Loucy (cell line): ENCODE measurements around the gene PPP1R15B.

Experiments
- H2AFZ ChIP-seq: fragments of 200-600 bp; sonication (generic); 2 replicates; pipeline ENCODE4 v1.6.0; 2016; ENCODE audit warnings: antibody characterized with exemption, mild to moderate bottlenecking, low read length, moderate library complexity
- H3F3A ChIP-seq: fragments of 200-600 bp; 2 replicates; pipeline ENCODE4 v1.6.0; 2016; ENCODE audit warnings: antibody characterized with exemption, low read depth, mild to moderate bottlenecking
- H3K27me3 ChIP-seq: fragments of 200-600 bp; sonication (generic); 2 replicates; pipeline ENCODE4 v1.6.1; 2014; ENCODE audit warnings: low read length, mild to moderate bottlenecking; ENCODE audit not compliant: insufficient read depth, poor library complexity, severe bottlenecking
- H3K36me3 ChIP-seq: fragments of 200-600 bp; sonication (generic); 2 replicates; pipeline ENCODE4 v1.6.1; 2016; ENCODE audit warnings: low read length; ENCODE audit not compliant: insufficient read depth
- H3K4me1 ChIP-seq: fragments of 200-600 bp; sonication (generic); 2 replicates; pipeline ENCODE4 v1.5.1; 2014; ENCODE audit warnings: low read length, mild to moderate bottlenecking; ENCODE audit not compliant: insufficient read depth, poor library complexity, severe bottlenecking
- H3K4me2 ChIP-seq: fragments of 200-600 bp; sonication (generic); 2 replicates; pipeline ENCODE4 v1.6.0; 2014; ENCODE audit warnings: antibody characterized with exemption, low read length, low read depth, mild to moderate bottlenecking; ENCODE audit not compliant: poor library complexity, severe bottlenecking
- H3K4me3 ChIP-seq: fragments of 200-600 bp; sonication (generic); 2 replicates; pipeline ENCODE4 v1.5.1; 2014; ENCODE audit warnings: low read length, mild to moderate bottlenecking, mixed read lengths; ENCODE audit not compliant: poor library complexity, severe bottlenecking
- H3K79me2 ChIP-seq: fragments of 200-600 bp; sonication (generic); 2 replicates; pipeline ENCODE4 v1.6.1; 2014; ENCODE audit warnings: low read length; ENCODE audit not compliant: insufficient read depth
- H3K9ac ChIP-seq: fragments of 200-600 bp; sonication (generic); 2 replicates; pipeline ENCODE4 v1.6.0; 2014; ENCODE audit warnings: mild to moderate bottlenecking, low read depth, low read length, moderate library complexity; ENCODE audit not compliant: poor library complexity, severe bottlenecking
- H3K9me2 ChIP-seq: fragments of 200-600 bp; sonication (generic); replicated peaks from 2 replicates; pipeline ENCODE4 v1.6.1; 2016; ENCODE audit warnings: low read depth, low read length, mixed read lengths
- H3K9me3 ChIP-seq: fragments of 200-600 bp; sonication (generic); 2 replicates; pipeline ENCODE4 v1.6.1; 2014; ENCODE audit warnings: mild to moderate bottlenecking, antibody characterized with exemption, low read length, low read depth; ENCODE audit not compliant: insufficient read depth
- H4K20me1 ChIP-seq: fragments of 200-600 bp; sonication (generic); 2 replicates; pipeline ENCODE4 v1.6.0; 2014; ENCODE audit warnings: antibody characterized with exemption, low read length, mild to moderate bottlenecking; ENCODE audit not compliant: insufficient read depth, poor library complexity, severe bottlenecking
- CTCF ChIP-seq: fragments of 200-600 bp; sonication (generic); conservative IDR thresholded peaks from 2 replicates; pipeline ENCODE4 v1.5.1; 2014; ENCODE audit warnings: mild to moderate bottlenecking, antibody characterized with exemption, low read length
- EZH2phosphoT487 ChIP-seq: fragments of 200-600 bp; IDR thresholded peaks from 2 replicates; pipeline ENCODE4 v1.6.1; 2018; ENCODE audit warnings: antibody characterized with exemption, mild to moderate bottlenecking, moderate library complexity, borderline replicate concordance

Gene PPP1R15B

GRCh38 chr1:204420039-204421004, 8.7 kb upstream of the PPP1R15B start:
- Histone ChIP-seq H3K36me3 (peaks cover 21% of the 10 kb centered on the region; the same call in 1 of the 2 replicates), H3K4me2 (no peak overlapping the region), H2AFZ (no peak overlapping the region)

GRCh38 chr1:204419064-204419403, 7.4 kb upstream of the PPP1R15B start:
- Histone ChIP-seq H3K4me1 (peaks cover 25% of the 10 kb centered on the region), H3K27me3 (no peaks in the 10 kb centered on the region), H3K36me3 (peaks cover 11% of the 10 kb centered on the region; the same call in 1 of the 2 replicates), H3K4me3 (no peak overlapping the region), H2AFZ (no peak overlapping the region), H3K9ac (no peak overlapping the region), H3K79me2 (no peaks in the 10 kb centered on the region), H3F3A (no peaks in the 10 kb centered on the region), H3K9me3 (no peaks in the 10 kb centered on the region), H3K4me2 (peak overlapping the region; percentile 45), H4K20me1 (no peaks in the 10 kb centered on the region), H3K9me2 (no peaks in the 10 kb centered on the region)
- TF ChIP-seq CTCF (no peak), EZH2phosphoT487 (no peak)

More at GRCh38 chr1:204420039-204421004, 8.7 kb upstream of the PPP1R15B start:
- no peaks in the 10 kb centered on the region for H3K79me2 ChIP-seq
- H3K4me1 ChIP-seq: peaks cover 25% of the 10 kb centered on the region
- H3K9me3 ChIP-seq: no peaks in the 10 kb centered on the region
- no peaks in the 10 kb centered on the region for H3F3A ChIP-seq
- no peaks in the 10 kb centered on the region for H4K20me1 ChIP-seq
- no peaks in the 10 kb centered on the region for H3K27me3 ChIP-seq
- H3K9ac ChIP-seq: no peak overlapping the region
- no peaks in the 10 kb centered on the region for H3K9me2 ChIP-seq
- no peak overlapping the region for H3K4me3 ChIP-seq
- TF ChIP-seq CTCF: no peak
- no peak for TF ChIP-seq EZH2phosphoT487

GRCh38 chr1:204418174-204419063, 6.8 kb upstream of the PPP1R15B start:
- H3K9me2 ChIP-seq: no peaks in the 10 kb centered on the region
- H3K79me2 ChIP-seq: no peaks in the 10 kb centered on the region
- no peaks in the 10 kb centered on the region for H3K9me3 ChIP-seq
- H3K27me3 ChIP-seq: no peaks in the 10 kb centered on the region
- no peaks in the 10 kb centered on the region for H3F3A ChIP-seq
- peaks cover 25% of the 10 kb centered on the region for H3K4me1 ChIP-seq
- H4K20me1 ChIP-seq: no peaks in the 10 kb centered on the region
- no peak overlapping the region for H2AFZ ChIP-seq
- peak overlapping the region; percentile 19 for H3K9ac ChIP-seq
- peak overlapping the region; percentile 45 for H3K4me2 ChIP-seq
- peaks cover 11% of the 10 kb centered on the region; the same call in 1 of the 2 replicates for H3K36me3 ChIP-seq
- H3K4me3 ChIP-seq: peak overlapping the region; percentile 6
- TF ChIP-seq EZH2phosphoT487 (no peak), CTCF (no peak)
